Liver (tissue), 3 donors: ENCODE measurements around the gene SORBS2.

Source experiments
- GABPA ChIP-seq, 2 donors: IDR thresholded peaks in 1 of 2; conservative IDR thresholded peaks in 1 of 2; 2 replicates each; pipeline ENCODE4 v1.6.1; 2016; ENCODE audit warnings: antibody characterized with exemption in 2 of 2, mild to moderate bottlenecking in 1 of 2, moderate library complexity in 1 of 2
- SP1 ChIP-seq: IDR thresholded peaks from 2 replicates; pipeline ENCODE4 v1.6.1; 2018; ENCODE audit warnings: antibody characterized with exemption, mild to moderate bottlenecking
- TF ChIP-seq, protein P1 (sequence below): IDR thresholded peaks from 2 replicates; pipeline ENCODE4 v1.6.1; 2016; ENCODE audit warnings: antibody characterized with exemption
- TF ChIP-seq, protein P2 (sequence below): fragments of 150-350 bp; IDR thresholded peaks from 2 replicates; pipeline ENCODE4 v1.5.1; 2017; ENCODE audit warnings: improper control_type of control experiment, low read depth, low read length; ENCODE audit not compliant: missing input control
- TF ChIP-seq, protein P3 (sequence below): IDR thresholded peaks from 2 replicates; pipeline ENCODE4 v1.6.1; 2016; ENCODE audit warnings: antibody characterized with exemption, mild to moderate bottlenecking
- donor health status: healthy.
- donor health status: healthy.

DNA sequence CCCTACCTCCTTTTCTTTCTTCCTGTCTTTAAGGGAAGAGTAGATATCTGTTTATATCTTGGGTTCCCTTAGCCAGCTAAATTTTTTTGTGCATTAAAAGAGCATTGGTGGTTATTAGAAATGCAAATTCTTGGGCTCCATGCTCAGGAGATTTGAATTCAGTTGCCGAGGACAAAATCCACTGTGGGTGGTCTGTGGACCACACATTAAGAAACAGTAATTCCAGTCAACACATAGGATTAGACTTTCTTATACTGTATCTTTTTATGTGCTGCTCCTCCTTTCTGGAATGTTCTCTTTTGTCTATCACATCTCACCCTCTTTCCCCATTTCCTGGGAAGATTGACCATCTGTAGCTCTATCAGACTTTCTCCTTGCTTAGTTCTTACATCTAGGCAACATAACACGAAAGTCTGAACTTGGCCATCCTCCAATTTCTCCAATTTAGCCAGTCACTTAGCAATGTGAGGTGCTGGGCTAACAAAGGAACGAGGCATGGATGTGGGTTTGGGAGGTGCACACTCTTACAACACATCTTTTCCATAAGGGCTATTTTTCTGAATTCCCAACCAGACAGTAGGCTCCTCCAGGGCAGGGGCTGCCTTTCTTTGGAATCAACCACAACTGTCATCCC lies 271.4 kb downstream of the SORBS2 start:
- TF ChIP-seq, protein P1, sequence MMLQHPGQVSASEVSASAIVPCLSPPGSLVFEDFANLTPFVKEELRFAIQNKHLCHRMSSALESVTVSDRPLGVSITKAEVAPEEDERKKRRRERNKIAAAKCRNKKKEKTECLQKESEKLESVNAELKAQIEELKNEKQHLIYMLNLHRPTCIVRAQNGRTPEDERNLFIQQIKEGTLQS: no peak
- TF ChIP-seq, protein P2, sequence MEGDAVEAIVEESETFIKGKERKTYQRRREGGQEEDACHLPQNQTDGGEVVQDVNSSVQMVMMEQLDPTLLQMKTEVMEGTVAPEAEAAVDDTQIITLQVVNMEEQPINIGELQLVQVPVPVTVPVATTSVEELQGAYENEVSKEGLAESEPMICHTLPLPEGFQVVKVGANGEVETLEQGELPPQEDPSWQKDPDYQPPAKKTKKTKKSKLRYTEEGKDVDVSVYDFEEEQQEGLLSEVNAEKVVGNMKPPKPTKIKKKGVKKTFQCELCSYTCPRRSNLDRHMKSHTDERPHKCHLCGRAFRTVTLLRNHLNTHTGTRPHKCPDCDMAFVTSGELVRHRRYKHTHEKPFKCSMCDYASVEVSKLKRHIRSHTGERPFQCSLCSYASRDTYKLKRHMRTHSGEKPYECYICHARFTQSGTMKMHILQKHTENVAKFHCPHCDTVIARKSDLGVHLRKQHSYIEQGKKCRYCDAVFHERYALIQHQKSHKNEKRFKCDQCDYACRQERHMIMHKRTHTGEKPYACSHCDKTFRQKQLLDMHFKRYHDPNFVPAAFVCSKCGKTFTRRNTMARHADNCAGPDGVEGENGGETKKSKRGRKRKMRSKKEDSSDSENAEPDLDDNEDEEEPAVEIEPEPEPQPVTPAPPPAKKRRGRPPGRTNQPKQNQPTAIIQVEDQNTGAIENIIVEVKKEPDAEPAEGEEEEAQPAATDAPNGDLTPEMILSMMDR: no peak
- TF ChIP-seq, protein P3, sequence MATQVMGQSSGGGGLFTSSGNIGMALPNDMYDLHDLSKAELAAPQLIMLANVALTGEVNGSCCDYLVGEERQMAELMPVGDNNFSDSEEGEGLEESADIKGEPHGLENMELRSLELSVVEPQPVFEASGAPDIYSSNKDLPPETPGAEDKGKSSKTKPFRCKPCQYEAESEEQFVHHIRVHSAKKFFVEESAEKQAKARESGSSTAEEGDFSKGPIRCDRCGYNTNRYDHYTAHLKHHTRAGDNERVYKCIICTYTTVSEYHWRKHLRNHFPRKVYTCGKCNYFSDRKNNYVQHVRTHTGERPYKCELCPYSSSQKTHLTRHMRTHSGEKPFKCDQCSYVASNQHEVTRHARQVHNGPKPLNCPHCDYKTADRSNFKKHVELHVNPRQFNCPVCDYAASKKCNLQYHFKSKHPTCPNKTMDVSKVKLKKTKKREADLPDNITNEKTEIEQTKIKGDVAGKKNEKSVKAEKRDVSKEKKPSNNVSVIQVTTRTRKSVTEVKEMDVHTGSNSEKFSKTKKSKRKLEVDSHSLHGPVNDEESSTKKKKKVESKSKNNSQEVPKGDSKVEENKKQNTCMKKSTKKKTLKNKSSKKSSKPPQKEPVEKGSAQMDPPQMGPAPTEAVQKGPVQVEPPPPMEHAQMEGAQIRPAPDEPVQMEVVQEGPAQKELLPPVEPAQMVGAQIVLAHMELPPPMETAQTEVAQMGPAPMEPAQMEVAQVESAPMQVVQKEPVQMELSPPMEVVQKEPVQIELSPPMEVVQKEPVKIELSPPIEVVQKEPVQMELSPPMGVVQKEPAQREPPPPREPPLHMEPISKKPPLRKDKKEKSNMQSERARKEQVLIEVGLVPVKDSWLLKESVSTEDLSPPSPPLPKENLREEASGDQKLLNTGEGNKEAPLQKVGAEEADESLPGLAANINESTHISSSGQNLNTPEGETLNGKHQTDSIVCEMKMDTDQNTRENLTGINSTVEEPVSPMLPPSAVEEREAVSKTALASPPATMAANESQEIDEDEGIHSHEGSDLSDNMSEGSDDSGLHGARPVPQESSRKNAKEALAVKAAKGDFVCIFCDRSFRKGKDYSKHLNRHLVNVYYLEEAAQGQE: no peak
- TF ChIP-seq GABPA (IDR thresholded peaks at IDR 0.05 in 1 of 2, conservative IDR thresholded peaks at IDR 0.05 in 1 of 2): no peak
- no peak for TF ChIP-seq SP1
